DND-41 (cell line): Measurements from ENCODE around the gene KIRREL3.

Experiments
- ATAC-seq: fragments of 200-7000 bp; cut with Tn5 transposase; 3 replicates; pipeline ENCODE4 v1.9.1; 2021; ENCODE audit warnings: low read depth; ENCODE audit not compliant: insufficient read depth
- DNase-seq: peaks from one replicate; pipeline ENCODE4 v3.0.0-alpha.2; 2020
- H2AFZ ChIP-seq: 2 replicates; pipeline ENCODE4 v1.6.0; 2012; ENCODE audit warnings: low read depth, low read length
- H3K27ac ChIP-seq: 2 replicates; pipeline ENCODE4 v1.5.1; 2012; ENCODE audit warnings: low read length, inconsistent platforms
- H3K27me3 ChIP-seq: fragments of 200-600 bp; sonication (generic); 2 replicates; pipeline ENCODE4 v1.6.0; 2012; ENCODE audit warnings: low read length, mild to moderate bottlenecking, inconsistent platforms; ENCODE audit not compliant: insufficient read depth, poor library complexity
- H3K36me3 ChIP-seq: 2 replicates; pipeline ENCODE4 v1.5.1; 2012; ENCODE audit warnings: low read length, inconsistent platforms; ENCODE audit not compliant: insufficient read depth
- H3K4me1 ChIP-seq: 2 replicates; pipeline ENCODE4 v1.5.1; 2012; ENCODE audit warnings: mild to moderate bottlenecking, low read length; ENCODE audit not compliant: insufficient read depth
- H3K4me2 ChIP-seq: 2 replicates; pipeline ENCODE4 v1.6.0; 2012; ENCODE audit warnings: mild to moderate bottlenecking, moderate library complexity, low read length, inconsistent platforms; ENCODE audit not compliant: insufficient read depth
- H3K4me3 ChIP-seq, 2 experiments: fragments of 200-600 bp in 1 of 2; shearing (Covaris generic) in 1 of 2; 2 replicates each; pipeline ENCODE4 v1.5.1; 2012 to 2016; ENCODE audit warnings: inconsistent platforms in 2 of 2, low read length in 2 of 2, mild to moderate bottlenecking in 2 of 2, low read depth in 1 of 2, moderate library complexity in 1 of 2
- H3K79me2 ChIP-seq: 2 replicates; pipeline ENCODE4 v1.6.0; 2012; ENCODE audit warnings: low read length, inconsistent platforms; ENCODE audit not compliant: insufficient read depth
- H3K9ac ChIP-seq: 2 replicates; pipeline ENCODE4 v1.6.0; 2012; ENCODE audit warnings: low read depth, mild to moderate bottlenecking, inconsistent platforms, low read length, moderate library complexity
- H3K9me3 ChIP-seq: 2 replicates; pipeline ENCODE4 v1.5.1; 2012; ENCODE audit warnings: low read length, moderate library complexity, mild to moderate bottlenecking, inconsistent platforms; ENCODE audit not compliant: insufficient read depth, severe bottlenecking
- H4K20me1 ChIP-seq: 2 replicates; pipeline ENCODE4 v1.6.0; 2012; ENCODE audit warnings: low read length; ENCODE audit not compliant: insufficient read depth
- EZH2 ChIP-seq: IDR thresholded peaks from 3 replicates; pipeline ENCODE4 v1.6.1; 2012; ENCODE audit warnings: borderline replicate concordance, low read depth, mild to moderate bottlenecking, moderate library complexity, low read length, inconsistent platforms; ENCODE audit not compliant: severe bottlenecking
- TF ChIP-seq, protein P1 (sequence below): IDR thresholded peaks from 2 replicates; pipeline ENCODE4 v1.5.1; 2012; ENCODE audit warnings: borderline replicate concordance, low read length, moderate library complexity, mild to moderate bottlenecking; ENCODE audit not compliant: poor library complexity, severe bottlenecking; ENCODE audit errors: extremely low read depth

The KIRREL3 gene

DNA sequence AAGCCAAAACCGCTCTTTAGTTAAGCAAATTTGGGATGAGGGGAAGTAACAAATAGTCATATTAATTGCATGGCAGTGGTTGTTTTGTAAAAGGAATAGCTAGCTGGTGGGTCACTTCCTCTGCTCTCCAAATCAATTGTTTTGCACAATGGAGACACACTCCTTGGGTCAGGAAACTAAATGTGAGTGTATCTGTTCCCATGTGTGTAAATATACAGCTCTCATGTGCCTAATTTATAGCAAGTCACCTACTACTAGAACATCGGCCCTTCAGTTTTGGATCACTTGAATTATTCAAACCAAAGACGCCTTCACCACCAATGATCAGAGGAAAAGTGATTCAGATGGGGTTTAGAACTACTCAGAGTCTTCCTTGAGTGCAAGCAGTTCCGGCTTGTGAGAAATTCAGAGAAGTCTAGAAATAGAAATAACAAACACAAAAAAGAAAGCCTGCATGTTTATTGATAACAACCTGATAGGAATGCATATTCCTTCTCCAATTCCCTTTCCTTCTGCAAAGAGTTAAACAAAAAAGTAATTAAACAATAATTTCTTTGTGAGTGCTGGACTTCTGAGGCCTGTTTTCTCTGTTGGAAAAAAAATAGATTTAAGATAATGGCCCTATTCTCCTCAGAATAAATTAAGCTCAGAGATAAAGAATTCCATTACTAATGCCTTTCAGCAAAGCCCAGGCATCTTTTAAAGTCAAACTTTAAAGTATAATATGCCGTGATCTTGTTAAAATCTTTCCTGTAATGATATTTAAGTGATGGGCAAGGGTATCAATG is 100.4 kb downstream of the KIRREL3 start:
- no peaks in the 10 kb centered on the region for H4K20me1 ChIP-seq
- H2AFZ ChIP-seq, result no peak overlapping the region
- DNase-seq (no peak), ATAC-seq (no peak)
- H3K27me3 ChIP-seq, result peaks cover 5% of the 10 kb centered on the region
- no peak overlapping the region for H3K27ac ChIP-seq
- H3K4me3 ChIP-seq, result no peak overlapping the region
- H3K4me1 ChIP-seq, result peaks cover 16% of the 10 kb centered on the region; the same call in 1 of the 2 replicates
- no peaks in the 10 kb centered on the region for H3K36me3 ChIP-seq
- H3K9ac ChIP-seq, result no peak overlapping the region
- TF ChIP-seq, protein P1, sequence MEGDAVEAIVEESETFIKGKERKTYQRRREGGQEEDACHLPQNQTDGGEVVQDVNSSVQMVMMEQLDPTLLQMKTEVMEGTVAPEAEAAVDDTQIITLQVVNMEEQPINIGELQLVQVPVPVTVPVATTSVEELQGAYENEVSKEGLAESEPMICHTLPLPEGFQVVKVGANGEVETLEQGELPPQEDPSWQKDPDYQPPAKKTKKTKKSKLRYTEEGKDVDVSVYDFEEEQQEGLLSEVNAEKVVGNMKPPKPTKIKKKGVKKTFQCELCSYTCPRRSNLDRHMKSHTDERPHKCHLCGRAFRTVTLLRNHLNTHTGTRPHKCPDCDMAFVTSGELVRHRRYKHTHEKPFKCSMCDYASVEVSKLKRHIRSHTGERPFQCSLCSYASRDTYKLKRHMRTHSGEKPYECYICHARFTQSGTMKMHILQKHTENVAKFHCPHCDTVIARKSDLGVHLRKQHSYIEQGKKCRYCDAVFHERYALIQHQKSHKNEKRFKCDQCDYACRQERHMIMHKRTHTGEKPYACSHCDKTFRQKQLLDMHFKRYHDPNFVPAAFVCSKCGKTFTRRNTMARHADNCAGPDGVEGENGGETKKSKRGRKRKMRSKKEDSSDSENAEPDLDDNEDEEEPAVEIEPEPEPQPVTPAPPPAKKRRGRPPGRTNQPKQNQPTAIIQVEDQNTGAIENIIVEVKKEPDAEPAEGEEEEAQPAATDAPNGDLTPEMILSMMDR, result no peak
- TF ChIP-seq EZH2, result no peak
- H3K4me2 ChIP-seq, result no peak overlapping the region
- no peaks in the 10 kb centered on the region for H3K9me3 ChIP-seq
- H3K79me2 ChIP-seq, result no peaks in the 10 kb centered on the region

DNA sequence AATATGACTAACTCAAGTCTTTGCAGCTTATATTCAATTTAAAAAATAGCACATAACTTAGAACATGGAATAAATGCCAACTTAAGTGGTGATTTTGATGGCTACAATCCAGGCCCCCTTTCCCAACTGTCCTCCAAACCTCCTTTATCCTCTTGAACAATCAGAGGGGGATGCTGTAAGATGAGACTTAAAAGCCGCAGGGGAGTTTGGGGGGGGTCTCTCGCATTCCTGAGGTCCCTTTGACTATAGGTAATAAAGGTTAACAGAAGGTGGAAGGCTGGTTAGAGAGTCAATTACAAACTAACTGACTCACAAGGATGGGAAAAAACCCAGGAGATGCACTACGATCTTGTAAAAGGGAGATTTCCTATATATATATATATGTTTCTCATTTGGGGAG is 101.8 kb downstream of the KIRREL3 start:
- Histone ChIP-seq H3K4me3 (no peak overlapping the region), H3K27ac (no peak overlapping the region), H3K79me2 (no peaks in the 10 kb centered on the region), H2AFZ (no peak overlapping the region), H3K9ac (no peak overlapping the region), H3K9me3 (no peaks in the 10 kb centered on the region), H4K20me1 (no peaks in the 10 kb centered on the region), H3K27me3 (peaks cover 5% of the 10 kb centered on the region), H3K4me1 (peaks cover 29% of the 10 kb centered on the region), H3K4me2 (no peak overlapping the region), H3K36me3 (no peaks in the 10 kb centered on the region)
- DNase-seq, result no peak
- ATAC-seq, result no peak
- TF ChIP-seq, protein P1, result no peak
- no peak for TF ChIP-seq EZH2

DNA sequence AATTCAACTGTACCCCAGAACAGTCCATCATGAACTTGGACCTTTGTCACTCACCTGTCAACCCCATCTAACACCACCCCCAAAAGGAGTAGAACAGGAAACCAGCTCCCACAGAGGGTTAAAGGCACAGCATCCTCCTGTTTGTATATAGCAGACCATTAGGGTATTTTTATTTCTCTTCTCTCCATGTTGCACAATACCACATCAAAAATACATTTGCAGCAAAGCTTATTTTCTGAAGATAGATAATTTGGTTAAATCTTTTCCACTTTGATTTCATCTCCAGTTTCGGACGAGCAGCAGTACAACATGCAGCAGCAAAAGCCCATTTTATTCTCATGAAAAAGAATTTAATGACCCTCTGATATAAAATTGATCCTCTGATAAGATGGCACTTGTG is 103.1 kb downstream of the KIRREL3 start:
- Histone ChIP-seq H3K9me3 (no peaks in the 10 kb centered on the region), H3K27ac (no peak overlapping the region), H3K4me3 (no peak overlapping the region), H2AFZ (no peak overlapping the region), H4K20me1 (no peaks in the 10 kb centered on the region), H3K4me1 (peaks cover 43% of the 10 kb centered on the region), H3K79me2 (no peaks in the 10 kb centered on the region), H3K27me3 (peaks cover 5% of the 10 kb centered on the region), H3K9ac (no peak overlapping the region), H3K36me3 (no peaks in the 10 kb centered on the region), H3K4me2 (no peak overlapping the region)
- TF ChIP-seq EZH2, result no peak
- TF ChIP-seq, protein P1, result no peak
- ATAC-seq (no peak), DNase-seq (no peak)

DNA sequence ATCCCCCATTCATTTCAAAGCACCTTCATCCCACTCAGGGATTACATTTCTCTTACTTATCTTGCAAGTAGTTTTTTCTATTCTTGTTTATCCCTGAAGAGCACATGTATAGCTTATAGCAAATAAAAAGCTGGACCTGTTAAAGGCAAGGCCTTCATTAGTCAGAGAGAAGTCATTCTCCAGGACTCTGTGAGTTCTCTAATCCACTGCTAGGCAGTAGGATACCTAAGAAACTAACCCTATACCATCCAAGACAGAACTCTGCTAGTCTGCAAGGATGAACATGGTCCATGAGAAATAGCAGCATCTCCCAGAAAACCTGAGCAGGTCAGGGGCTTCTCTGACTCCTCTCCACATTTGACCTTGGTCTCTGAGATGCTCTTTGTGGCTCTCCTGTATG is 104.5 kb downstream of the KIRREL3 start:
- ATAC-seq (no peak), DNase-seq (no peak)
- Histone ChIP-seq H3K27ac (peak overlapping the region; percentile 30; the same call in 1 of the 2 replicates), H3K79me2 (no peaks in the 10 kb centered on the region), H3K9me3 (no peaks in the 10 kb centered on the region), H3K4me1 (peaks cover 55% of the 10 kb centered on the region), H2AFZ (no peak overlapping the region), H3K4me3 (no peak overlapping the region), H3K27me3 (no peaks in the 10 kb centered on the region), H4K20me1 (no peaks in the 10 kb centered on the region), H3K9ac (no peak overlapping the region), H3K36me3 (no peaks in the 10 kb centered on the region), H3K4me2 (no peak overlapping the region)
- TF ChIP-seq, protein P1, result no peak
- TF ChIP-seq EZH2, result no peak
